GM18502 (cell line): Measurements from ENCODE around the gene FAT1.
"Not testable (repeated sequence)": the region's sequence is repeated elsewhere in the genome, so short reads cannot be mapped to it uniquely, and the experiment has no call there.

Experiments used
- ATAC-seq: cut with Tn5 transposase; IDR thresholded peaks from one replicate; pipeline ENCODE4 v1.9.1; 2021; ENCODE audit warnings: mild to moderate bottlenecking; ENCODE audit not compliant: unreplicated experiment, poor library complexity

FAT1 gene

GRCh38 chr4:186723292-186724057 lies at the start of gene FAT1:
Gene FAT1 (minus strand): TSS chr4:186723856. CDS start chr4:186709827, 14,029 bp downstream.
- no peak for ATAC-seq

DNA sequence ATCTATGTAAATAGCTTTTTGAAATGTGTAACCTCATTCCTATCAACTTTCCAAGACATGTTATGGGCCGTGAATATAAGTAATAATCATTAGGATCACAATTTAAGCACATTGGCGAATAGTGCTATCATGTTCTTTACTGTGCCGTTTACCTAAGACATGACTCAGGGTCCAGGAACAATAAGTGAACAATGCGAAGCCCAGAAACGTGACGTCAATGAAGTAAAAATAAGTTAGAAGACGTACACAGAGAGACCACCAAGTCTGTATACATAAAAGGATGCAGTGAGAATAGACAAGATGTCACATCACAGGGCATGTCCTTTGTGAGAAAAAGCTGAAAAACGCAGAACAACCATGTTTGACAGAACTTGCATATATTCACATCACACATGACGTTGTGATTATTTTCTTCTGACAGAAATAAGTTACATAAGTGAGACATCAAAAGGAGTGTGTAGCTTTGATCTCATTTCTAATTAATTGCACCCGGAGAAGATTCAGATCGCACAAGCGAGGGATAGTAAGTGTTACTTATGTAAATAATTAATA lies 49.4 kb upstream of the FAT1 start:
- ATAC-seq = no peak

DNA sequence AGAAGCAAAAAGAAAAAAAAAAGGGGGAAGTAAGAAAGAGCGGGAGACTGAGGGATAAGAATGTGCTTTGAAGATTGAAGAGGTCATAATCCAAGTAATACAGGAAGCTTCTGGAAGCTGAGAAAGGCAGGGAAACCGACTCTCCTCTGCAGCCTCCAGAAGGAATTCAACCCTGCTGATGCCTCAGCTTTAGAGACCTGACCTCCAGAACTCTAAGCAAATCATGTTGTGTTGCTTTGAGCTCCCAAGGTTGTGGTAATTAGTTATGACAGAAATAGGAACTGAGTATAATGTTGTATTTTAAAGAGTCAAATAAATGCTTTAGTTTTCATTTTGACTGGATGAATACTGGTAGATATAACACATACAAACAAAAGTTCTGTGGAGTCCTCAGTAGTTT lies 48.0 kb upstream of the FAT1 start:
- ATAC-seq = no peak

- ATAC-seq = no peak
These were observed 47.0 kb upstream of the FAT1 start for GRCh38 chr4:186770481-186771175.

GRCh38 chr4:186767794-186768193 lies 44.1 kb upstream of the FAT1 start:
- no peak for ATAC-seq

- ATAC-seq = no peak
These were observed 42.3 kb upstream of the FAT1 start for GRCh38 chr4:186765673-186766546.

DNA sequence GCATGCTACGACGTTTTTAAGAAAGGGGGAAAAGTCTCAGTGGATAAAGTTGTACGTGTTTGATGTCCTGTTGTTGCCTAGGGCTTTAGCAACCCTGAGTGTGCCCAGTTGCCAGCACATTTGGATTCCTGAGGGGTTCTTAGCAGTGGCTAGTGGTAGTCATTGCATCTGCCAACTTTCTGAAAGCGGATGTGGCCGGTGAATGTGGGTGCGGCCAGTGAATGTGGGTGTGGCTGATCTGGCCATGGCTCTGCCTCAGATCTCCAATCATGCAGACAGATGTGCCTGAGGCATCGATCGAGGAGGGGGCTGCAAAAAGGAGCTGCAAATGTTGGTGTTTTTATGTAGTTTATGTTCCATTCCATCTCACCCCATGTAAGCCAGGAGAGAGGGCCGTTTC lies 41.5 kb upstream of the FAT1 start:
- no peak for ATAC-seq

GRCh38 chr4:186764457-186764856 lies 40.8 kb upstream of the FAT1 start:
- no peak for ATAC-seq

DNA sequence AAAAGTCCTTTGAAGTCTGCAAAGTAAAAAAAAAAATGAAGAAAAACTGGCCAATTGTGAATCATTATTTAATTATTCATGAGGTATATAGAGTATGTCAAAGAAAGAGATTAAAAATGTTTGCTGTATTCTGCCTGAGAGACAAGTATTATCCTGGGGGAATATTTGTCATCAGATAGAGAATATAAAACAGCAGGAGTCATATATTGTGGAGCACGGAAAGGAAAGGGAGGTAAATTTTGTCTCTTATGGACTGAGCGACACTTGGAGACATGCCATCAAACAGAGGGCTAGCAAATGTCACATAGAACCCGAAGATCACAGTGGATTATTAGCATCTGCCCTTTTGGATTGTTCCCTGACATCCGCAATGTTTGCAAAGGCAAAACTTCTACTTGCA lies 39.2 kb upstream of the FAT1 start:
- ATAC-seq = no peak

DNA sequence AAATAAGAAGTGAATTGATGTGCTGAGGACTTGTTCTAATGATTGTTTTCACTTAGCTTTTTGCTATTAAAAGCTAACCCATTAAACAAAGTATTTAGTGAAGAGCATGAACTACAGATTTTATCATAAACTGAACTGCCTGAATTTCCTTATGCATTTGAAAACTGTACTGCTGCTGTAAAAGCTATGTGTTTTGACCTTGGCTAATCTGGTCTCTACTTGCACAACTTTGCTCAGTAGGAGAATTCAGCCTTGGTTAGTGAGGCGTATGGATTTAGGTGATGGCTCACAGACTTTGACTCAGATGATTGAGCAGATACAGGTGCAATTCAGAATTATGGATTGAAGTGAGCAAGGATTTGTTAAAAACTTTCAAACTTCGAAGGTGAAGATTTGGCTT lies 38.7 kb upstream of the FAT1 start:
- no peak for ATAC-seq

- ATAC-seq = not testable (repeated sequence)
These were observed 38.3 kb upstream of the FAT1 start for GRCh38 chr4:186761956-186762355.

- no peak for ATAC-seq
These were observed 37.7 kb upstream of the FAT1 start for GRCh38 chr4:186761393-186761792.

DNA sequence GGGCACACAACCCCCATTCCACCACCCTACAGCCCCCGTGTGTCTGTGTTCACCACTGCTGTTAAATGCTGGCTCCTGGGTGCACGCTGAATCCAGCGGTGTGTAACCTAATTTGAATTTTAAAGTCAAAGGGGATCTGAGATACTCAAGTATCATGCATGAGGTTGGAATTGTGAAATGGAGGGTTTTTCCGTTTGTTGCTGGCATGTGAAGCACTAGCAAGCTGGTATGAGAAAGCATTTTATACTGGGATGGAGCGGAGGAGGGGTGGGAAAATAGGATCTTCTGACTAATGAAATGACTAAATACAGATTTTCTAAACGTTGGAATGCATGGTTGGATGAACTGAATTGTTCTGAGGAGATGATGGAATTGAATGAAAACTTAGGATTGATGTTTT lies 36.9 kb upstream of the FAT1 start:
- ATAC-seq = no peak

DNA sequence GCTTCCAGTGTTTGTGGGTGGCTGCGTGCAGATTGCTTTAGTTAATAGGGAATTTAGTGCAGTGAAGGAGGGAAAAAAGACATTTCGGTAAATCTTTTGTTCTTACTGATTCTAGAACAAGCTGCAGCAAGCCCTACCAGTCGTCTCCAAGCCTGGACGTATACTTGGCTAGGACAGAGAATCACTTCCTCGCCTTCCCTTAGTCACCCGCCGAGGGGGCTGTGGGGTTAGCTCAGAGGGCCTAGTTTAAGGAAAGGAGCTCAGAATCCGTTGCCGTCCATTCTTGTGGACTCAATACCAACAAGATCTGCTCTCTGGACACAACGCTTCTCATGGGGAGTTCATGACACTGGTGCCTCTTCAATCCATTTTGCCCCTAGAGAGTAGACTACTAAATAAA lies 36.3 kb upstream of the FAT1 start:
- no peak for ATAC-seq

DNA sequence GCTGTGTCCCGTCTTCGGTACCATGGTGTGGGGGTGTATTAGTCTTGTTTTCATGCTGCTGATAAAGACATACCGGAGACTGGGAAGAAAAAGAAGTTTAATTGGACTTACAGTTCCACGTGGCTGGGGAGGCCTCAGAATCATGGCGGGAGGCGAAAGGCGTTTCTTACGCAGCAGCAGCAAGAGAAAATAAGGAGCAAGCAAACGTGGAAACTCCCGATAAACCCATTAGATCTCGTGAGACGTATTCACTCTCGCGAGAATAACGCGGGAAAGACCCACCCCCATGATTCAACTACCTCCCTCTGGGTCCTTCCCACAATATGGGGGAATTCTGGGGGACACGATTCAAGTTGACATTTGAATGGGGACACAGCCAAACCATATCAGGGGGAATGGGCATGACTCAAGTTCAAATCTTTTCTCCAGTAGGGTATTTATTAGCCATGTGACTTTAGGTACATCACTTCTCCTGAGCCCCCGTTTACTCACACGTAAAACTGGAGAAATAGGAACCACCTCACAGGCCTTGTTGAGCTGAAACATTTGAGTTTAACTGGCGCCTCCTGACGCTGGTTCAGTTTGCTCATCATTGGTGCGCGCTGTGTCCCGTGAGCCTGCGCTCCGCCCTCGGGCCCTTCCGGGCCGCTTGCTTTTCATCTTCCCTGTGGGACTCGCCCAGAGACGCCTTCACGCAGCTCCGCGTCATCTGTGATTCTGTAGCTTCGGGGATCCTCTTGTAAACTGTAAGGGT lies 35.5 kb upstream of the FAT1 start:
- no peak for ATAC-seq

DNA sequence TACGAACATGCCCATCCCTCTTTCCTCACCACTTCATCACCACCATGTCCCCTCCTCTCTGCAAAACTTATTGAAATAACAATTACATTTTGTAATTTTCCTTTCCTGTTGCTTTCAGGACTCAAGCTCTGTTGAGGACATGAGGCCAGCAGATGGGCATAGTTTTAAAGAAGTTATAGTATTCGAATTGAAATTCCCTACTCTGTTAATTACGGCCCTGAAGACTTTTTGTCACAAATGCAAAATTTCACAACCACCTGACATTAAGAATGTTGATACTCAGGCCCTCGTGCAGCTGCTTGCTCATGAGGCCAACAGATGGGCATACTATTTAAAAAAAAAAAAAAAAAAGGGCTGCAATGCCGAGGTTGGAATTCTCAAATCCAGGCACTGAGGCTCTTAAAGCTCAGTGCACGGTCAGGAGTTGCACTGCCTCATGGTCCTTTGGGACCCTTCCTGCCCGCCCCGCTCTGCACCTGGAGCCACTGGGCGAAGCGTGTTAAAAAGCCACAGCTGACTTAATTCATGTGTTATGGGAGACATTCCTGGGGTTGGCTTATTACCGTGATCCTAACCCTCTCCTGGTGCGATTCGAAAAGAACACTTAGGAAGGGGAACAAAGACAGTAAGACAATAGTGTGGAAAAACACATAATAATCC lies 34.2 kb upstream of the FAT1 start:
- no peak for ATAC-seq

DNA sequence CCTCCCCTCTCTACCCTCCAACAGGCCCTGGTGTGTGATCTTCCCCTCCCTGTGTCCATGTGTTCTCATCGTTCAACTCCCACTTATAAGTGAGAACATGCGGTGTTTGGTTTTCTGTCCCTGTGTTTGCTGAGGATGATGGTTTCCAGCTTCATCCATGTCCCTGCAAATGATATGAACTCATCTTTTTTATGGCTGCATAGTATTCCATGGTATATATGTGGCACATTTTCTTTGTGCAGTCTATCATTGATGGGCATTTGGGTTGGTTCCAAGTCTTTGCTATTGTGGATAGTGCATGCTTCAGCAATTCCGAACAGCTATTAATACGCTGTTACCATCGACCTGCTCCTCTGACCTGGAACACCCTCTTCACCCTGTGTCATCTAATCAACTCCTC lies 32.9 kb upstream of the FAT1 start:
- ATAC-seq = not testable (repeated sequence)

GRCh38 chr4:186755550-186756519 lies 32.2 kb upstream of the FAT1 start:
- ATAC-seq = no peak
